Trophoblast cell (in vitro differentiated cells and primary cell): ENCODE results near the gene SNX27.
"Not testable (repeated sequence)": the region's sequence is repeated elsewhere in the genome, so short reads cannot be mapped to it uniquely, and the experiment has no call there.

Experiments used
- DNase-seq, 2 donors: peaks; one replicate each; pipeline ENCODE4 v3.0.0-alpha.2; 2016
- H2AFZ ChIP-seq: 2 replicates; pipeline ENCODE4 v1.6.1; 2013; ENCODE audit warnings: low read length, moderate library complexity, mild to moderate bottlenecking; ENCODE audit not compliant: insufficient read depth, poor library complexity
- H2AK5ac ChIP-seq: 2 replicates; pipeline ENCODE4 v1.6.1; 2013; ENCODE audit warnings: mild to moderate bottlenecking, low read length
- H2BK120ac ChIP-seq: 2 replicates; pipeline ENCODE4 v1.6.1; 2013; ENCODE audit warnings: low read length, mild to moderate bottlenecking, moderate library complexity; ENCODE audit not compliant: insufficient read depth, poor library complexity
- H2BK12ac ChIP-seq: 2 replicates; pipeline ENCODE4 v1.6.1; 2013; ENCODE audit warnings: mild to moderate bottlenecking, low read length, moderate library complexity
- H2BK5ac ChIP-seq: 2 replicates; pipeline ENCODE4 v1.6.1; 2013; ENCODE audit warnings: low read length, low read depth, moderate library complexity, mild to moderate bottlenecking; ENCODE audit not compliant: poor library complexity
- H3K14ac ChIP-seq: 2 replicates; pipeline ENCODE4 v1.6.1; 2013; ENCODE audit warnings: mild to moderate bottlenecking, low read length
- H3K18ac ChIP-seq: 2 replicates; pipeline ENCODE4 v1.6.1; 2013; ENCODE audit warnings: mild to moderate bottlenecking, low read length
- H3K23ac ChIP-seq: 2 replicates; pipeline ENCODE4 v1.6.1; 2013; ENCODE audit warnings: low read length
- H3K27ac ChIP-seq: 2 replicates; pipeline ENCODE4 v1.5.1; 2013; ENCODE audit warnings: low read depth, mild to moderate bottlenecking, inconsistent platforms, low read length, moderate library complexity
- H3K27me3 ChIP-seq: 2 replicates; pipeline ENCODE4 v1.6.1; 2013; ENCODE audit warnings: inconsistent platforms, mild to moderate bottlenecking, low read length, moderate library complexity; ENCODE audit not compliant: insufficient read depth
- H3K36me3 ChIP-seq, 2 experiments: 1 replicate in 1 of 2; 2 replicates in 1 of 2; pipeline ENCODE4 v1.6.1; 2013; ENCODE audit warnings: low read length in 2 of 2, mild to moderate bottlenecking in 2 of 2, moderate library complexity in 1 of 2; ENCODE audit not compliant: insufficient read depth in 2 of 2, control insufficient read depth in 1 of 2
- H3K4ac ChIP-seq: 2 replicates; pipeline ENCODE4 v1.6.1; 2013; ENCODE audit warnings: low read depth, mild to moderate bottlenecking, low read length, moderate library complexity
- H3K4me1 ChIP-seq, 2 experiments: 1 replicate in 1 of 2; 2 replicates in 1 of 2; pipeline ENCODE4 v1.6.1; 2013; ENCODE audit warnings: low read length in 2 of 2, mild to moderate bottlenecking in 2 of 2, moderate library complexity in 1 of 2; ENCODE audit not compliant: insufficient read depth in 2 of 2, control insufficient read depth in 1 of 2
- H3K4me2 ChIP-seq: 2 replicates; pipeline ENCODE4 v1.6.1; 2013; ENCODE audit warnings: inconsistent platforms, mild to moderate bottlenecking, low read length, moderate library complexity
- H3K4me3 ChIP-seq: 2 replicates; pipeline ENCODE4 v1.5.1; 2013; ENCODE audit warnings: mild to moderate bottlenecking, low read depth, low read length, inconsistent platforms
- H3K79me1 ChIP-seq: one replicate; pipeline ENCODE4 v1.6.1; 2013; ENCODE audit warnings: low read length
- H3K79me2 ChIP-seq: 2 replicates; pipeline ENCODE4 v1.6.1; 2013; ENCODE audit warnings: low read length, mild to moderate bottlenecking; ENCODE audit not compliant: control insufficient read depth, insufficient read depth, poor library complexity
- H3K9ac ChIP-seq: 2 replicates; pipeline ENCODE4 v1.6.1; 2013; ENCODE audit warnings: mild to moderate bottlenecking, low read length
- H3K9me3 ChIP-seq: 2 replicates; pipeline ENCODE4 v1.6.1; 2013; ENCODE audit warnings: low read depth, mild to moderate bottlenecking, control low read depth, inconsistent platforms, low read length; ENCODE audit not compliant: insufficient read depth
- H4K12ac ChIP-seq: 2 replicates; pipeline ENCODE4 v1.6.1; 2013; ENCODE audit warnings: low read depth, mild to moderate bottlenecking, low read length, moderate library complexity
- H4K8ac ChIP-seq: 2 replicates; pipeline ENCODE4 v1.6.1; 2013; ENCODE audit warnings: low read depth, mild to moderate bottlenecking, low read length, moderate library complexity
- H4K91ac ChIP-seq: one replicate; pipeline ENCODE4 v1.6.1; 2013; ENCODE audit warnings: low read depth, mild to moderate bottlenecking, low read length, moderate library complexity
- WGBS: extraction: QIAGEN DNeasy Blood & Tissue Kit; methylation state at CpG from one replicate; pipeline ENCODE4 v1.1.7; 2013; ENCODE audit warnings: missing lambda C conversion rate; ENCODE audit not compliant: insufficient read length, insufficient coverage; ENCODE audit errors: extremely low coverage; 5-methylcytosine and 5-hydroxymethylcytosine counted together

Gene SNX27

DNA sequence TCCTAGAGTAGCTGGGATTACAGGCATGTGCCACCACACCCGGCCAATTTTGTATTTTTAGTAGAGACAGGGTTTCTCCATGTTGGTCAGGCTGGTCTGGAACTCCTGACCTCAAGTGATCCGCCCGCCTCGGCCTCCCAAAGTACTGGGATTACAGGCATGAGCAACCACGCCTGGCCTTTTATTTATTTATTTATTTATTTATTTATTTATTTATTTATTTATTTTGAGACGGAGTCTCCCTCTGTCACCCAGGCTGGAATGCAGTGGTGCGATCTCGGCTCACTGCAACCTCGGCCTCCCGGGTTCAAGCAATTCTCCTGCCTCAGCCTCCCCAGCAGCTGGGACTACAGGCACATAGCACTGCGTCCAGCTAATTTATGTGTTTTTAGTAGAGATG lies 31.2 kb downstream of the SNX27 start:
- H3K18ac ChIP-seq, H3K4ac ChIP-seq, H3K9ac ChIP-seq, H3K27ac ChIP-seq, H3K4me1 ChIP-seq, H3K27me3 ChIP-seq, H3K4me3 ChIP-seq, H3K23ac ChIP-seq, H4K8ac ChIP-seq, H2AK5ac ChIP-seq, H4K91ac ChIP-seq, H2AFZ ChIP-seq, H3K36me3 ChIP-seq, H4K12ac ChIP-seq, H3K79me1 ChIP-seq, H2BK12ac ChIP-seq, H3K14ac ChIP-seq, DNase-seq, H3K79me2 ChIP-seq, H3K9me3 ChIP-seq, H2BK120ac ChIP-seq, H3K4me2 ChIP-seq, H2BK5ac ChIP-seq: not testable (repeated sequence)
- WGBS: no CpG with 5 or more reads among the region's 11 CpGs

DNA sequence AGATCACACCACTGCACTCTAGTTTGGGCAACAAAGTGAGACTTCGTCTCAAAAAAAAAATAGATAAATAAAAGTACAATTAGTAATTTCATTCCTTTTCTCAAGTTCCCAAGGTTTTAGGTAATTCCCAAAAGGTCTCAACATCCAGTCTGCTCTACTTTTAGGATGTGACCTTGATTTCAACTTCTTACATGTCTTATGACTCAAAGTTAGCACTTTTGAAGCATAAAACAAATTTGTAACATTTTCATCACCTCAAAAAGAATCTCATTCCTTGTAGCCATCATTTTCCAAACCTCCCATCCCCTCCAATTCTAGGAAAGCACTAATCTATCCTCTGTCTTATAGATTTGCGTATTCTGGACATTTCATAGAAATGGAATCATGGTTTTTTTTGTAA lies 32.2 kb downstream of the SNX27 start:
- no peak overlapping the region for H2BK120ac ChIP-seq
- no peaks in the 10 kb centered on the region for H3K79me1 ChIP-seq
- no peak overlapping the region for H3K18ac ChIP-seq
- no peaks in the 10 kb centered on the region for H3K79me2 ChIP-seq
- H4K8ac ChIP-seq: no peak overlapping the region
- no peak overlapping the region for H3K9ac ChIP-seq
- H3K4me2 ChIP-seq: no peak overlapping the region
- H3K27ac ChIP-seq: no peak overlapping the region
- H2BK5ac ChIP-seq: no peak overlapping the region
- H3K9me3 ChIP-seq: no peaks in the 10 kb centered on the region
- H4K12ac ChIP-seq: no peak overlapping the region
- H3K27me3 ChIP-seq: no peaks in the 10 kb centered on the region
- no peak overlapping the region for H2AFZ ChIP-seq
- H3K36me3 ChIP-seq: no peaks in the 10 kb centered on the region
- no peak overlapping the region for H3K23ac ChIP-seq
- H3K4ac ChIP-seq: no peak overlapping the region
- no peak overlapping the region for H2AK5ac ChIP-seq
- no peak overlapping the region for H2BK12ac ChIP-seq
- H3K4me1 ChIP-seq: no peaks in the 10 kb centered on the region
- no peak overlapping the region for H3K4me3 ChIP-seq
- no peak overlapping the region for H3K14ac ChIP-seq
- DNase-seq: no peak
- H4K91ac ChIP-seq: no peak overlapping the region
- WGBS: no CpG with 5 or more reads among the region's 2 CpGs

DNA sequence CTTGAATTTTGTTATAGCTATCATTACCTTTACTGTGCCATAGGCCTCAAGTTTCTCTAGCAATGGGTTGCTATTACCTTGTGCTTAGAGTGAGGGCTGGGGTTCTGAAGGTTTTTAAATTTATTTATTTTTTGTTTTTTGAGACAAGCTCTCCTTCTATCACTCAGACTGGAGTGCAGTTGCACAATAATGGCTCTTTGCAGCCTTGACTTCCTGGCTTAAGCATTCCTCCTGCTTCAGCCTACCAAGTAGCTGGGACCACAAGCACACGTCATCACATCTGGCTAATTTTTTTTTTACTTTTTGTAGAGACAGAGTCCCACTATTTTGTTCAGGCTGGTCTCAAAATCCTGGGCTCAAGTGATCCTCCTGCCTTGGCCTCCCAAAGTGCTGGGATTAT lies 41.5 kb downstream of the SNX27 start:
- Histone ChIP-seq H2BK5ac (no peak overlapping the region), H3K4me3 (no peak overlapping the region), H3K23ac (no peak overlapping the region), H2BK120ac (no peak overlapping the region), H3K4me1 (peaks cover 0 to 2% of the 10 kb centered on the region in 2 experiments), H4K8ac (no peak overlapping the region), H2AFZ (no peak overlapping the region), H4K91ac (no peak overlapping the region), H3K79me2 (no peaks in the 10 kb centered on the region), H3K79me1 (no peaks in the 10 kb centered on the region), H3K14ac (no peak overlapping the region), H3K9me3 (no peaks in the 10 kb centered on the region), H4K12ac (no peak overlapping the region), H3K27ac (no peak overlapping the region), H3K4ac (no peak overlapping the region), H3K9ac (no peak overlapping the region), H2AK5ac (no peak overlapping the region), H3K27me3 (no peaks in the 10 kb centered on the region), H2BK12ac (no peak overlapping the region), H3K36me3 (peaks cover 1 to 3% of the 10 kb centered on the region in 2 experiments), H3K4me2 (no peak overlapping the region), H3K18ac (no peak overlapping the region)
- DNase-seq: peak in 1 of 2 donors; percentile 20
- no CpG with 5 or more reads among the region's 1 CpG for WGBS

DNA sequence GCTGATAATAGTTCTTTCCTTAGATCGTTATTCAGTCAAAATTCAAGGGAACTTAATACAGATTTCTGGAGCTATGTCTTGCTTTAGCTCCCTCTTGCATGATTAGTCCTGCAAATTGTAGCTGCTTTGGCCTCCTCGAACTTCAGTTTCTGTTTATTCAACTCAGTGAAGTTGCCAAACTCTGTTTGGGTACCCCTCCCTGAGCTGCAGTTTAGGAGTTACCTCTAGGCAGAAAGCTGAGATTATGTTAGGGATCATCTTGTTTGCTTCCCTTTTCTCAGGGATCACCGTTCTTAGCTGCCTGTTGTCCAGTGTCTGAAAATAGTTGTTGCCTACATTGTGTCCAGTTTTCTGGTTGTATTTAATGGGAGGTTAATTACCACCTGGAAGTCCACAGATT lies 43.5 kb downstream of the SNX27 start:
- WGBS: no CpG with 5 or more reads among the region's 3 CpGs
- Histone ChIP-seq H2BK12ac (no peak overlapping the region), H2AFZ (no peak overlapping the region), H3K4me3 (no peak overlapping the region), H2BK120ac (no peak overlapping the region), H3K27ac (no peak overlapping the region), H3K18ac (no peak overlapping the region), H2BK5ac (no peak overlapping the region), H3K14ac (no peak overlapping the region), H3K9ac (no peak overlapping the region), H3K4me2 (no peak overlapping the region), H4K8ac (no peak overlapping the region), H3K27me3 (no peaks in the 10 kb centered on the region), H4K91ac (no peak overlapping the region), H3K36me3 (peaks cover 6 to 8% of the 10 kb centered on the region in 2 experiments), H3K79me2 (no peaks in the 10 kb centered on the region), H3K4ac (no peak overlapping the region), H3K9me3 (no peaks in the 10 kb centered on the region), H3K4me1 (peaks cover 0 to 2% of the 10 kb centered on the region in 2 experiments), H4K12ac (no peak overlapping the region), H2AK5ac (no peak overlapping the region), H3K23ac (no peak overlapping the region), H3K79me1 (no peaks in the 10 kb centered on the region)
- DNase-seq: no peak
